ENCODE data around the gene DCAF12.

DCAF12 gene

GRCh38 chr9:34059954-34060353, 66.5 kb downstream of the DCAF12 start:
- no peak for TF ChIP-seq CTCF (IDR thresholded peaks at IDR 0.05; ENCODE audit: insufficient read depth, low read length, poor library complexity, severe bottlenecking)
- Histone ChIP-seq H3K36me3 (ENCODE audit: control insufficient read depth, insufficient read depth, low read length) (no peaks in the 10 kb centered on the region), H3K27me3 (replicated peaks; ENCODE audit: control insufficient read depth, insufficient read depth, low read length) (no peaks in the 10 kb centered on the region), H3K4me3 (replicated peaks; ENCODE audit: low read depth, low read length) (no peak overlapping the region)
- no peak for DNase-seq (ENCODE audit: extremely low read depth, insufficient read length)

- no peak for TF ChIP-seq CTCF (IDR thresholded peaks at IDR 0.05; ENCODE audit: insufficient read depth, low read length, poor library complexity, severe bottlenecking)
- Histone ChIP-seq H3K4me3 (replicated peaks; ENCODE audit: low read depth, low read length) (no peak overlapping the region), H3K27me3 (replicated peaks; ENCODE audit: control insufficient read depth, insufficient read depth, low read length) (no peaks in the 10 kb centered on the region), H3K36me3 (ENCODE audit: control insufficient read depth, insufficient read depth, low read length) (no peaks in the 10 kb centered on the region)
- no peak for DNase-seq (ENCODE audit: extremely low read depth, insufficient read length)
Measured at GRCh38 chr9:34059281-34059680, 67.2 kb downstream of the DCAF12 start.

DNA sequence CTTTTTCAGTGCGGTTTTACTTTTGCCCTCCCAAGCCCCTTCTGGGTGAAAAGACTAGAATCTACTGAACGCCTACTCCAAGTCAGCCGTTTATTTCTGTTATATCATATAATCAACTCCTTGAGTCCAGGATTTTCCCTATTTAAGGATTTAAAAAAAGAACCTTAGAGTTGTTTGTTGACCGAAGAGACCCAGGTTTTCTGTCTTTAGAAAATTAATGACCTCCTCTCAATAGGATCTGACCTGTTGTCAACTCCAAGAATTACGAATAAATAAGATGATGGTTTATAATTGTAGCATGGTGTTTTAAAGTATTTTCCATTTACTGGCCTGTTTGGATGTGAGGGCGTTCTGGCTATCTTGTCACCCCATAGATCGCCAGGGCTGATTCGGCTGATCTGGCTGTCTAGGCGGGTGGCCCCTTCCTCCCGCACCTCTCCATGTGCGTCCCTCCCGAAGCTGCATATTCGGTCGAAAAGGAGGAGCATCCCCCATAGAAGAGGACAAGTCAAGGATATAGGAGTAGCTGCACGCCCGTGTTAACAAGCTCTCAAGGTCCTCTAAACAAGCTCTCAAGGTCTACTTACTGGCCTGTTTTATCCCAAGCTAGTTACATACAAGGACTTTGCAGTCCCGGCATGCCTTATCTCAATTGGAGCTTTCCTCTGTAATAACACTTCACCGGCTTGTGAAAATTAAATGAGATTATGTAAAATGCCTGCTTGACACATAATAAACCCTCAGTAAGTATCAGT, 76.7 kb downstream of the DCAF12 start:
- H3K4me3 ChIP-seq (replicated peaks; ENCODE audit: low read depth, low read length), result peak overlapping the region; percentile 81
- no peaks in the 10 kb centered on the region for H3K27me3 ChIP-seq (replicated peaks; ENCODE audit: control insufficient read depth, insufficient read depth, low read length)
- TF ChIP-seq CTCF (IDR thresholded peaks at IDR 0.05; ENCODE audit: insufficient read depth, low read length, poor library complexity, severe bottlenecking), result no peak
- no peaks in the 10 kb centered on the region for H3K36me3 ChIP-seq (ENCODE audit: control insufficient read depth, insufficient read depth, low read length)
- DNase-seq (ENCODE audit: extremely low read depth, insufficient read length), result peak; percentile 18

GRCh38 chr9:34048727-34049629, 77.5 kb downstream of the DCAF12 start, which contains the start of gene UBAP2:
Gene UBAP2, minus strand, starts transcription at chr9:34048887. Its CDS starts 31,739 bp downstream, at chr9:34017148.
- no peak for TF ChIP-seq CTCF (IDR thresholded peaks at IDR 0.05; ENCODE audit: insufficient read depth, low read length, poor library complexity, severe bottlenecking)
- DNase-seq (ENCODE audit: extremely low read depth, insufficient read length), result peak; percentile 98
- H3K4me3 ChIP-seq (replicated peaks; ENCODE audit: low read depth, low read length), result peak within 1 kb of the TSS; percentile 81

DNA sequence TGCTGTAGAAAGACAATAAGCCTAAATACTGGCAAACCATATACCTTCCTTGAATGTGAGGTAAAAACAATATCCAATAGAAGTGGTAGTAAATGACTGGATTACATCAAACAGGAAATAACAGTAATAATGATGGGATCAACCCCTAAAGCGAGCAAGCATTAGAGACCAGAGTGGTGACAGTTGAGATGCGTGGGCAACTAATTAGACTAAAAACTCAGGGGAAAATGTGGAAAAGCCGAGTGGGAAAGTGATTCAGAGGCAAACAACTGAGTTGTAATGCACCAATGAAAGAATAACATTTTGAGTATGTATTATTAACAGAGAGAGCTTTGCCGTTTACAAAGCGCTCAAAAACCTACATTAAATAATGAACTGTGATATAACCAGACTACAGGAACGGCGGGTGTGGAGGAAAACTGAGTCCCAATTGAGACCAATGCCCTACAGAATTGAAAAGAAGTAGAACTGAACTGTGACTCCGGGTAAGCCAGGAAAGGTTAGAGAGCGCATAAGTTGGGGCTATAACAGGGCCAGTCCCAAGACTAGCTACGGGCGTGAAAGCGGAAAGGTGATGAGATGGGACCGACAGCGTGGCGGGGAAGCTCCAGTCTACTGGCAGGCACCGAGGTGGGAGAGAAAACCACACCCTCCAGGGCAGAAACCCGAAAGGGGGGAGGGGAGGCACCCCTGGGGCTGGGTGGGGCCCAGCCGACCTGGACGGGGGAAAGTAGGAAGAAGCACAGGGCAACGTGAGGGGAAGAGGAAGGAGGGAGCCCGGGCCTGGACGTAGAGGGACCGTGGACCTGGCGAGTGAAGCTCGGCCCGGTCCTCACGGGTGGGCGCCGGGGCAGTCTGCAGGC, 78.4 kb downstream of the DCAF12 start:
- peak overlapping the region; percentile 81 for H3K4me3 ChIP-seq (replicated peaks; ENCODE audit: low read depth, low read length)
- H3K36me3 ChIP-seq (ENCODE audit: control insufficient read depth, insufficient read depth, low read length), result no peaks in the 10 kb centered on the region; the same call in 1 of the 2 replicates
- no peak for DNase-seq (ENCODE audit: extremely low read depth, insufficient read length)
- H3K27me3 ChIP-seq (replicated peaks; ENCODE audit: control insufficient read depth, insufficient read depth, low read length), result no peaks in the 10 kb centered on the region
- no peak for TF ChIP-seq CTCF (IDR thresholded peaks at IDR 0.05; ENCODE audit: insufficient read depth, low read length, poor library complexity, severe bottlenecking)

More at GRCh38 chr9:34048727-34049629, 77.5 kb downstream of the DCAF12 start, which contains the start of gene UBAP2:
- Histone ChIP-seq H3K27me3 (replicated peaks; ENCODE audit: control insufficient read depth, insufficient read depth, low read length) (no peaks in the 10 kb centered on the region), H3K36me3 (ENCODE audit: control insufficient read depth, insufficient read depth, low read length) (no peaks in the 10 kb centered on the region)

All from GM06990 (cell line).